Skin of body (tissue), 2 donors: ENCODE measurements around the gene AGXT. TPM values are rescaled to one million over a fixed set of nuclear protein-coding genes. Genes with fewer than 3 reads are reported as not detected.

ENCODE experiments used
- DNase-seq: peaks from one replicate; lab custom pipeline; 2025; lab: John Stamatoyannopoulos, UW
- total RNA-seq: library from RNA; depleted of rRNA; stranded (reverse); fragments of >200 nt; gene quantifications from one replicate; pipeline ENCODE4 v1.2.3, GENCODE V29; 2014

Gene AGXT
- total RNA-seq, 1 donor from 2014 or later, result 0.10 TPM

DNA sequence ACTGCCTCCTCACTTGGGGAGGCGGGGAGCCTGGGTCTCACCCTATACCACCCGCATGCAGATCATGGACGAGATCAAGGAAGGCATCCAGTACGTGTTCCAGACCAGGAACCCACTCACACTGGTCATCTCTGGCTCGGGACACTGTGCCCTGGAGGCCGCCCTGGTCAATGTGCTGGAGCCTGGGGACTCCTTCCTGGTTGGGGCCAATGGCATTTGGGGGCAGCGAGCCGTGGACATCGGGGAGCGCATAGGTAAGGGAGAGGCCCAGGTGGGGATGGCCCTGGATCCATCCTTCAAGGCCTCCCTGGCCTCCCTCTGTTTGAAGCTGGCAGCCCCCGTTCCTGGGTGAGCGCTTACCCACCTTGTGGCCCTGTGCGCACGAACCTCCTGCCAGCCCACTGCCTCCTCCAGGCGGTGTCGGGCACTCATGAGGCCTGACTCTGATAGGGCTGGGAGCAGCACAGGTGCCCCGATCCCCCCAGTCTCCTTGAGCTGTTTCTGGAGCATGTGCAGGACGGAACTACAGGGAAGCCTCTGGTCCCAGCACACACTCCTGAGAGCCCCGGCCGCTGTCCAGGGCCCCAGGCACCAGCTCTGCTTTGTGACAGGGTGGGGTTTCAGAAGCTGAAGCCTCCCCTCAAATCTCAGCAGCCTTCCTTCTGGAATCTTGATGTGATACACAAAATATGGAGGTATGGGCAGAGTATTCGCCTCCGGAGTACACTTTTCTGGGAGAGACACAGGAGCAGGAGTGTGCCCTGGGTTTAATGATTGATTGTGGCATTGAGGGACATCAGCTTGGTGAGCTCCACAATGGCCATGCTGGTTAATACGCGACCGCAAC is 708 bp downstream of the AGXT start:
- no peak for DNase-seq

DNA sequence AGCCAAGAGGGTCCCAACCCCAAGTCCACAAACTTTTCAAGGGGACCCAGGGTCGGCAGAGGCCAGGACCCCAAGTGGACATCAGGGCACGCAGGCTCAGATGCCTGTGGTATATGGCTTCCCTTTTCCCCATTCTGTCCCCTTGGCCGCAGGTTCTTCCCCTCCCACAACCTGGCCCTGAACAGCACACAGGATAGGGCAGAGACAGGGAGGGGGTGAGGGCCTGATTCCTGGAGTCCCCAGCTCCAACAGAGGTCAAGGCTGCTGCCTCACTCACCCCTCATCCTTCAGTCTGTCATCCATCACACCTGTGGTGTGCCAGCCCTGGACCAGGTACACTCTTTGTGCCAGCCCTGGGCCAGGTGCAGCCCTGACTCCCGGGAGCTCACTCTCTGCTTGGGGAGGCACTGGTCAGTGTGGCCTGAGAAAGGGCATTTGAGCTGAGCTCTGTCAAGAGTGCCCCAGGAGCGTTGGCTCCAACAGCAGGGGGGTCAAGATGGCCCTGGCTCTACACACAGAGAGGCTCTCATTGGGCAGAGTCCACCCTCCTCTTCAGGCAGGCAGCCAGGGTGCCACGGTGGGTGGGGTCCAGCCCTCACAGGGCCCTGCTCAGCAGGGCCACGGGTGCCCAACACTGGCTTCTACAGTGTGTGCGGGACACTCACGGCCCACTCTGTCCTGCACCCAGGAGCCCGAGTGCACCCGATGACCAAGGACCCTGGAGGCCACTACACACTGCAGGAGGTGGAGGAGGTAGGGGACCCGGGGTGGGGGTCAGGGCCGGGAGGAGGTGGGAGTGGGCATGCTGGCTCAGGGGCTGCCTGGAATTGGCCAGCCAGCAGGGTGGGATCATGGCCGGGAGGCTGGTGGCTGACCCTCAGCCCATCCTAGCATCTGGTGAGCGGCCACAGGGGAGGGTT is 1.6 kb downstream of the AGXT start:
- no peak for DNase-seq

- no peak for DNase-seq
Observed at GRCh38 chr2:240871071-240871958, 2.7 kb downstream of the AGXT start.

DNA sequence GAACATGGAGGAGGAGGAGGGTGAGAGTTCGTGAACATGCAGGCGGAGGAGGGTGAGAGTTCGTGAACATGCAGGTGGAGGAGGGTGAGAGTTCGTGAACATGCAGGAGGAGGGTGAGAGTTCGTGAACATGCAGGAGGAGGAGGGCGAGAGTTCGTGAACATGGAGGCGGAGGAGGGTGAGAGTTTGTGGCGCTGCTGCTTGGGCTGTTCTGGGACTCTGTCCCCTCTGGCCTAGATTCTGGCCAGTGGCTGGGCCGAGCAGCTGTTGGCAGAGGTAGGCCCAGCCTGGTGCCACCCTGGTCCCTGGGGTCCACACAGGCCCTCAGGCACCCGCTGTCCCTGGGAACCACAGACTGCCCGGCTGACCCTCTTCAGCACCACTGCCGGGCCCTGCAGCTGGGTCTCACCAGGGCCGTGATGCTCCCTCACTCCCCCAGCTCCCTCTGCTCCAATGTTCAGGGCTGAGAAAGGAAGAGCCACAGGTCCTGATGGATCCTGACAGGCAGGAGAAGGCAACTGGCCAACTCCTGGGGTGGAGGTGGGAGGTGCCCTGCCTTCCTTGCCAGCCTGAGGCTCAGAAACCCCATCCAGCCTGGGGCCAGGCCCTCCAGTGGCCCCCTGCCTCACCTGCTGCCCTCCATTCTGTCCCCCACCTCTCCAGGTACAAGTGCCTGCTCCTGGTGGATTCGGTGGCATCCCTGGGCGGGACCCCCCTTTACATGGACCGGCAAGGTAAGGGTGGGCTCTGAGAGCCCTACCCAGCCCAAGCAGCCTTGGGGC is 3.9 kb downstream of the AGXT start:
- no peak for DNase-seq

DNA sequence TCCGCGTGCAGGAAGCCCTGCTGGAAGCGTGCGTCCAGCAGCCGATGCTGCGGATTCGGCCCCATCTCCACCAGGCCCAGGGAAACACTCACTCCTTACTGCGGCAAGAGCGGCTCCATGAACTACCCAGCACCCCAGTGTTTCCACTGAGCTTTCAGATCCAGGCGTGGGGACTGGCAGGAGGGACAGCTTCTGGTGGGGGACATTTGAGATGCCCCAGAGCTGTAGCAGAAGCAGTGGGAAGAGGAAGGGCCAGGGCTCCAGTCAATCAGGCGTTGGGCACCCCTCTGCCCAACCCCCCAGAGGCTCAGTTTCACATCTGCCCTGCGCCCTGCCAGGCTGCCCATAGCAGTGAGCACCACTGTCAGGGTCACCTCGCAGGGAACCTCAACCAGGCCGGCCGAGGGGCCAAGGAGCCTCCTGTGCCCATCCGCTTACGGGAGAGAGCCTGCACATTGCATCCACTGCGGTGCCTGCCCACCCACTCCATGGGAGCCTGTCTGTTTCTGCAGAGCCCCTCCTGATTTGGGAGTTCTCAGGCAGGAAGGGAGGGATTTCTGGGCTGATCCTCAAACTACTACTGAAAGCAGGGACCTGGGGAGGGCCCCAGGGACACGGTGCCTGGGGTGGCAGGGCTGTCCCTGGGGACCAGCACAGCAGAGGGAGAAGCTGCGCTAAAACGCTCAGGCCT is 4.6 kb downstream of the AGXT start:
- no peak for DNase-seq

DNA sequence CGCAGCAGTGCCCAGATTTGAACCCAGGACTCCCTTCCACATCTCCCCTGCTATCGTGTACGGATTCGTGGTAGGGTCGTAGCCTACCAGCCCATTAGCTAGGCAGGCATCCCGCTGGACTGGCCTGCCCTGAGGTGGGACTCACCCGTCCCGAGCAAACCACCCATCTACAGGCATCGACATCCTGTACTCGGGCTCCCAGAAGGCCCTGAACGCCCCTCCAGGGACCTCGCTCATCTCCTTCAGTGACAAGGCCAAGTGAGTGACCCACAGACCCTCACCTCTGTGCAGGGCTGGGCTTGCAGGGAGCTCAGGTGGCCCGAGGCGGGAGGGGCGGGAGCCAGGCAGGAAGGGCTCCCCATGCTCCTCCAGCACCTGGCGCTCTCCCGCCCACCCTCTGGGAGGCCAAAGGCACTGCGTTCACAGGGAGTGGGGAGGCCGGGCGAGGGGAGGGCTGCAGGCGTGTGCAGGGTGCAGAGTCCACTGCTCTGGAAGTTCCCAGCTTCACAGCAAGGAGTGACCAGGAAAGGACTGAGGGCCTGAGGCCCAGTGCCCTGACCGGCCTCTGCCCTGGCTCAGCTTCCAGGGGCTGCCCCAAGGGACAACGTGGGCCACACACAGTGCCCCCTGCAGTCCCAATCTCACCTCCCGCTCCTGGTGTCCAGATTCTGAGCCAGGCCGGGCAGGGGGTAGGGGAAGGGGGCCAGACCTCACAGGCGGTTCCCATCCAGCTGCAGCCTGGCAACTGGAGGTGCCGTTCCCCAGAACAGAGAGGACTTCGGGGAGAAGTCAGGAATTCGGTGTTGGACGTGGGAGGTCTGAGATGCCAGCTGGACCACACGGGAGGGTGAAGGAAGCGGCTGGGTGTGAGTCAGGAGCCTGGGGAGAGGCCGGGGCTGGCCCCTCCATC is 5.4 kb downstream of the AGXT start:
- no peak for DNase-seq

- no peak for DNase-seq
Observed at GRCh38 chr2:240874715-240875227, 6.1 kb downstream of the AGXT start.

DNA sequence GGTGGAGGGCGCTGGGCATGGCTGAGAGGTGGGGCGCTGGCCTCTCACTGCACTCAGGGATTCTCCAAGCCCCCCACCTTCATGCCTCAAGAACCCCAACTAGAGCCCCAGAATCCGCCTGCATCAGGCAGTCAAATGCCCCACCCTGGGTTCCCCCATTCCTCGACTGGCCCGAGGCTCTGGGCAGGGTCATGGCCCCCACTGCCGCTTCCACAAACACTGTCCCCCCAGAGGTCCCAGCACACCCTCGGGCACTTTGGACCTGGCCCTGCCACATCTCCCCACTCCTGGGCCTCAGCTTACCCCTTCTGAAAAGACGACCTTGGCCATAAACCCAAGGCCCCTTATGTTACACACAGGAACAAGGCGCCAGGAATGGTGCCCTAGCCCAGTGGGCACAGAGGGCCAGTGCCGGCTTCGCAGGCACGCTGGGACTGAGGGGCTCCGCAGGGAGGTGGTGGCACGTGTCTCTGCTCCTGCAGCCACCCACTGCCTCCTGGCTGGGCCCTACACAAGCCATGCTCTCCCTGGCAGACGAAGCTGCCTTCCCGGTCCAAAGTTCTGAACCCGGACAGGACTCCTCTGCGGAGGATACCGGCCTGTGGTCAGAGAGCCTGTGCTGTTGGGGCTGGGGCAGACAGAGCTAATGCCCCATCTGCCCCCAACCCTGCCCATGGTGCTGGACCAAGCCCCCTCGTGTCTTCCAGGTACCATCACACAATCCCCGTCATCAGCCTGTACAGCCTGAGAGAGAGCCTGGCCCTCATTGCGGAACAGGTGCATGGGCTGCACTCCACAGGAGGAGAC is 6.8 kb downstream of the AGXT start:
- no peak for DNase-seq

DNA sequence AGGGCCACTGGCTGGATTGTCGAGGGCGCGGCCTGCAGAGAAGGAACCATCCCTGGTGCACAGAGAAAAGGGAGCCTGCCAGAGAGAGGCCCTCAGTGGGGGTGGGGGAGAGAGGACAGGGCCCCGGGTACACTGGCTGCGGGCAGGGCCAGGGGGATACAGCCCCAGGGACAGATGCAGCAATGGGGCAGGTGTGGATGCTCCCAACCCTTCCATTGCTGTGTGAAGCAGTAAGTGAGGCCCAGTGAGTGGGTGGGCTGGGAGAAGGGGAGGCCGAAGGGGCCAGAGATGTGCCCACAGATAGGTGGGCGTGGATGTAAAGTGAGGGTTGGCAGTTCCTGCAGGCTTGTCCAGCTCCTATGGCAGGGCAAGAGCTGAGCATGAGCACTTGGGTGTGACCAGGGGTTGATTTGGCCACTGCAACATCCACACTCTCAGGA is 7.4 kb downstream of the AGXT start:
- DNase-seq, result no peak

DNA sequence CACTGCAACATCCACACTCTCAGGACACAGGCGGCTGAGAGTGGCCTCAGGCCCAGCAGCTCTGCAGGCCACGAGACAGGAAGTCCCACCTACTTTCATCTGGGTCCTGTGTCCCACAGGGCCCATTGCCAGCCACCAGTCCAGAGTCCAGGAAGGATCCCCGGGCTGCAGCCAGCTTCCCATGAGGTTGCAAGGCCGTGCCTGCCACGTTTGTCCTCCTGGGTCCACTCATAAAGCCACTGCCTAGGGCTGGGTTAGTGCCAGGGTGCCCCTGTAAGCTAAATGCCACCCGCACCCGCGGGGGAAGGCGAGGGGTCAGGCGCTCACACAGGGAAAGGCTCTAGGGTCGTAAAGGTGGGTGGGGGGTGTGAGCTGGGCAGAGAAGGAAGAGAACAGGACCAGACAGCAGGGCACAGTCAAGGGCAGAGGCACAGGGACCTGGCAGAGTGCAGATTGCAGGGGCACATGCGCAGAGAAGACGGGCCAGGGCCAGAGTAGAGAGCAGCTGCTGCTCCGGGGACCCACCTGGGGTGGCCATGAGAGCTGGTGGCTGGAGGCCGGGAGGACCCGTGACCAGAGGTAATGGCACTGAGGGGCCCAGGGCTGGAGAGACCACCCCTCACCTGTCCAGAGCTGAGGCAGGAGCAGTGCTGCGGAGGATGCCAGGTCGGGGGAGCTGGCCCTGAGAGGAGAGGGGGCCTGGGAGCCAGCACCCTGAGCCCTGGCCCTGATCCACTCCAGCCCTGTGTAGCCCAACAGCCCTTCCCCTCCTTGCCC is 8.0 kb downstream of the AGXT start:
- DNase-seq, result no peak

GRCh38 chr2:240877460-240878340 is 9.1 kb downstream of the AGXT start:
- DNase-seq, result no peak

DNA sequence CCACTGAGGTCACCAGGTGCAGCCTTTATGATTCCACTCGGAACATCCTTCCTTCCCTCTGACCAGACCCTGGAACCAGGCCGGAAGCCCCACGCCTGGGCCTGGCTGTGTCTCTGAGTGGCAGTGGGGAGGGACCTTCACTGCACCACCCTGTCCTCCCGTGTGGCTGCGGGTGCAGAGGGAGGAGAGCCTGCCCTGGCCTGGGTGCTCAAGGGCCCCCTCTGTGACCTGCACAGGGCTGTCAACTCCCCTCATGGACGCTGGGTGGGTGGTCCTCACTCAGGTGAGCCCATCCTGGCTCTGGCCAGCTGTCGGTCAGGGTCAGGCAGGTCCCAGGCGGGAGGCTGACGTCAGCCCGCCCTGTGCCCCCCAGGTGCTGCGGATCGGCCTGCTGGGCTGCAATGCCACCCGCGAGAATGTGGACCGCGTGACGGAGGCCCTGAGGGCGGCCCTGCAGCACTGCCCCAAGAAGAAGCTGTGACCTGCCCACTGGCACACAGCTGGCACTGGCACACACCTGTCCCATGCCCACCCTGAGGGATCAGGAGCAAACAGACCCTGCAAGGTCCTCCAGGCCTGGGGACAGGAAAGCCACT is 9.8 kb downstream of the AGXT start:
- DNase-seq, result no peak

DNA sequence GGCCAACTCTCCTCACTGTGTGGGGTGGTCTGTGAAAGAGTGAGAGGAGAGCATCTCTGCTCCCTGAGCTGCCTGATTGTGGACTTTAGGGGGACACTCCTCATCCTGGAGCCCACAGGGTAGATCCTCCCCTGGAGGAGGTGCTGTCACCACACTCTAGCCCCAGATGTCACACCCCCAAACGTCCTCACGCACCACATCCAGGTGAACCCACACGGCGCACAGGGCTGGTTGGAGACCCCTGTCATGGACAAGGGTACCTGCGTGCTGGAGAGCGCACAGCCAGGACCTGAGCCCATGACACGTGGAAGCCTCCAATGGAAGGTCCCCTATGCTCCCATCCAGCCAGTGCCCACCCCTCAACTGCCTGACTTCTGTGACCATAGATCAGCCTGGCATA is 10.5 kb downstream of the AGXT start:
- DNase-seq, result no peak

- DNase-seq, result no peak
Observed at GRCh38 chr2:240881913-240882312, 13.3 kb downstream of the AGXT start.

DNA sequence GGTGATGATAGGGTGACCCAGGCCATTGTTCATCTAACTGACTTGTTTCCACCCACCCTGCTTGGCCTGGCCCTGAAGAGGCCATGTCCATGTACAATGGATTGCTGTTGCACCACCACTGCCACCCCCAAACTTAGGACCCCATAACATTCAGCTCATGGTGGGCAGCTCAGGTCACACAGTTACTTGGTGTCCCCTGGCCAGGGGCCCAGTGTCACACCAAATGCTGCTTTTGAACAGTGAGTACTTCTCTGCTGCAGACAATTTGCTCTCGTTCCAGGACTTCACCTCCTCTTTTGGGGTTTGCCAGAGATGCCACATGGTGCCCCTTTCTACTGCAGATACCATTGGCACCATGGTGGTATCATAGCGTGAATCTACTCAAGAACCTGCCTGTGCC is 15.6 kb downstream of the AGXT start:
- DNase-seq, result no peak

GRCh38 chr2:240884745-240885144 is 16.1 kb downstream of the AGXT start:
- no peak for DNase-seq
